Measurements from ENCODE around the gene RAB3A. TPM values are rescaled to one million over a fixed set of nuclear protein-coding genes. Genes with fewer than 3 reads are reported as not detected.

The RAB3A gene
- total RNA-seq, 2 donors from 2014 or later: 0.52 to 8.2 TPM

- 0 to 3% methylated on average over 20 to 67 of the region's 81 CpGs for WGBS, 2 donors
- TF ChIP-seq CTCF (IDR thresholded peaks at IDR 0.05) (no peak), POLR2A (IDR thresholded peaks at IDR 0.05) (no peak)
- DNase-seq (peak; percentile 98 to 99 (median 98)), ATAC-seq (peak; percentile 99)
- Histone ChIP-seq H3K27me3 (peaks cover 0 to 13% of the 10 kb centered on the region in 2 donors), H3K36me3 (replicated peaks in 1 of 2; ENCODE audit: insufficient read depth in 1 of 2, low read depth in 2 of 2) (no peaks in the 10 kb centered on the region), H3K4me1 (peaks cover 26% of the 10 kb centered on the region), H3K9me3 (no peaks in the 10 kb centered on the region), H3K4me3 (no peak overlapping the region), H3K27ac (no peak overlapping the region)
- intact Hi-C loops (cut with DNase I): no loop called here
Measured at GRCh38 chr19:18224525-18225354, 20.9 kb upstream of the RAB3A start.

GRCh38 chr19:18223860-18224524, 20.1 kb upstream of the RAB3A start:
- Histone ChIP-seq H3K4me3 (no peak overlapping the region), H3K27ac (no peak overlapping the region)
- TF ChIP-seq POLR2A (IDR thresholded peaks at IDR 0.05) (no peak), CTCF (IDR thresholded peaks at IDR 0.05) (no peak)

GRCh38 chr19:18221815-18222725, 18.2 kb upstream of the RAB3A start:
- H3K9me3 ChIP-seq: no peaks in the 10 kb centered on the region
- peaks cover 0 to 13% of the 10 kb centered on the region in 2 donors for H3K27me3 ChIP-seq
- H3K4me3 ChIP-seq: no peak overlapping the region
- ATAC-seq (no peak), DNase-seq (no peak)
- 77 to 81% methylated on average over 23 to 25 of the region's 25 CpGs for WGBS, 2 donors
- peaks cover 26% of the 10 kb centered on the region for H3K4me1 ChIP-seq
- no peaks in the 10 kb centered on the region for H3K36me3 ChIP-seq (replicated peaks in 1 of 2; ENCODE audit: insufficient read depth in 1 of 2, low read depth in 2 of 2)
- no peak for TF ChIP-seq POLR2A (IDR thresholded peaks at IDR 0.05)
- no peak for TF ChIP-seq CTCF (IDR thresholded peaks at IDR 0.05)
- intact Hi-C loops (cut with DNase I): no loop called here
- no peak overlapping the region for H3K27ac ChIP-seq

More at GRCh38 chr19:18223860-18224524, 20.1 kb upstream of the RAB3A start:
- DNase-seq: peak in 3 of 4 donors; percentile 19 to 31 (median 30)
- Histone ChIP-seq H3K36me3 (replicated peaks in 1 of 2; ENCODE audit: insufficient read depth in 1 of 2, low read depth in 2 of 2) (no peaks in the 10 kb centered on the region), H3K9me3 (no peaks in the 10 kb centered on the region), H3K4me1 (peaks cover 26% of the 10 kb centered on the region), H3K27me3 (peaks cover 0 to 13% of the 10 kb centered on the region in 2 donors)
- intact Hi-C loops (cut with DNase I): no loop called here
- 7 to 15% methylated on average over 20 to 39 of the region's 39 CpGs for WGBS, 2 donors
- ATAC-seq: no peak

- Histone ChIP-seq H3K36me3 (replicated peaks in 1 of 2; ENCODE audit: insufficient read depth in 1 of 2, low read depth in 2 of 2) (no peaks in the 10 kb centered on the region), H3K27ac (no peak overlapping the region), H3K4me1 (peaks cover 20% of the 10 kb centered on the region), H3K27me3 (peaks cover 0 to 10% of the 10 kb centered on the region in 2 donors), H3K4me3 (no peak overlapping the region), H3K9me3 (no peaks in the 10 kb centered on the region)
- no peak for ATAC-seq
- TF ChIP-seq POLR2A (IDR thresholded peaks at IDR 0.05) (no peak), CTCF (IDR thresholded peaks at IDR 0.05) (no peak)
- DNase-seq: peak in 1 of 4 donors; percentile 46
- WGBS, 2 donors: 7% methylated on average over 5 to 30 of the region's 33 CpGs
- intact Hi-C loops (cut with DNase I): no loop called here
Measured at GRCh38 chr19:18220632-18221275, 16.9 kb upstream of the RAB3A start.
